IPS-18c (cell line): ENCODE results near the gene EFNB3.

ENCODE experiments used
- H3K4me3 ChIP-seq: 2 replicates; pipeline ENCODE4 v1.7.0; 2013; ENCODE audit warnings: low read depth, mild to moderate bottlenecking, low read length, moderate library complexity; ENCODE audit not compliant: insufficient read depth
- H3K9me3 ChIP-seq: one replicate; pipeline ENCODE4 v1.6.1; 2013; ENCODE audit warnings: mild to moderate bottlenecking, low read length, moderate library complexity; ENCODE audit not compliant: control insufficient read depth, insufficient read depth

Gene EFNB3

DNA sequence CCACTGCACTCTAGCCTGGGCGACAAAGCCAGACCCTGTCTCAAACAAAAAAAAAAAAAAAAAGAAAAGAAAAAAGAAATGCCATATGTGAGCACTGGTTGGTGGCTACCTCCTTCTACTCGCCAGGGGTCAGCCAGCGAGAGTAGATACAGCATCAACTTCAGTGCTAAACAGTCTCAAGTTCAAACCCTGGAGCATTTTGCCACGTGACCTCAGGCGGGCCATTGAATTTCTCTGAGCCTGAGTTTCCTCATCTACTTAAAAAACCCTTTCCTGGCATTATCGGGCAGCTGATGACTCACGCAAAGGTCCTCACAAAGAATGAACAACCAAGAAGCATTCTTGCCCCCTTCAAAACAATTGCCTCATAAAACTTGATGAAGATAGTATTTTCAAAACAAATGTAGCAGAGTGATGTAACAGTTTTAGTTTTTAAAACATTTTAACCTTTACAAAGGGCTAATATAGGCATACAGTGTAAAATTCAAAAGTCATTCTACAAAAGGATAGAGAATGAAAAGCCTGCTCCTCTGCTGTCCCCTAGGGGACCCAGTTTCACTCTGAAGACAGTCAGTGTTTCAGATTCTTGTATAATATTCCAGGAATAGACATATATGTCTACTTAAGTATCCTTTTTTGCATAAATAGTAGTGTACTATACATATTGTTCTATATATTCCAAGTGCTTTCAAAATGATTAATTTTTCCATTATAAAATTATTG is 40.9 kb downstream of the EFNB3 start:
- no peak overlapping the region for H3K4me3 ChIP-seq

DNA sequence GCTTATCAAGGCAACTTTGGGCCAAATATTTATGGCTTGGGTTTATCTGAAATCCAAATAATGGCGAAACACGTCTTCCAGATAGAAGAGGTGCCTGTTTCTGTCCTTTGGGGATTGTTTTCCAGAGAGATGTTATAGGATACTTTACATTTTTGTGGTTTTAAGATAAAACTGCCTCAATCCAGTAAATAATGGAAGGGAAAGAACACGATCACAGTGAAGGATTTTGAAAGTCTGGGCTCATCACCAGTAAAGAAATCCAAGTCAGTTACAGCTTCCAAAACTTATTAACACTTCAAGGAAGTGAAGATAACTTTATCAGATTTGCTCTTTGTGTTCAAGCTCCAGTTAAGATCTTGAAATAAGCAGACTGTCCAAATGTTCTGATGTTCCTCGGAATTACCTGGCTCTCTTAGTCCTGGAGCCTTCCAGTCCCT is 42.7 kb downstream of the EFNB3 start:
- Histone ChIP-seq H3K4me3 (no peak overlapping the region), H3K9me3 (no peaks in the 10 kb centered on the region)

More for the DNA sequence above, 40.9 kb downstream of the EFNB3 start:
- H3K9me3 ChIP-seq: no peaks in the 10 kb centered on the region

DNA sequence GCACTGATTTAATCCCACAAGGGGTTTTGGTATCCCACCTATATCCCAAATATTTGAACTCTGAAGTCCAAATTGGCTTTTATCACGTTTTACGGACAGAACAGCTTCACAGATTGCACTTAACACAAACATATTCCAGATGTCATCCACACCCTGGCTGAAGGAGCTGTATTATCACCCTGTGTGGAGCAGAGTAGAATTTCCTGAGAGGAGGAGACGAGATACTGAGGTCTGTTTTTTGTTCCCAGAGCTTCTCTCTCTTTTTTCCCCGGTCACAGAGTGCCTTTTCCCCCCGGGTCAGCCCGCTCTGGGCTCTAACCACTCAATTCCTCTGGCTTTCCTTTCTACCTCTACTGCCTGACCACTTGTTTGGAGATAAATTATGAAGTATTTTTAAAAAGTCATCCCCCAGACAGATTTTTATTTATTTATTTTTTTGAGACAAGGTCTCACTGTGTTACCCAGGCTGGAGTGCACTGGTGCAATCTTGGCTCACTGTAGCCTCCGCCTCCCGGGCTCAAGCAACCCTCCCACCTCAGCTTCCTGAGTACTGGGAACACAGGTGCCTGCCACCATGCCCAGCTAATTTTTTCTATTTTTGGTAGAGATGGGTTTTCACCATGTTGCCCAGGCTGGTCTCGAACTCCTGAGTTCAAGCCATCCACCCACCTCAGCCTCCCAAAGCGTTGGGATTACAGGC is 43.2 kb downstream of the EFNB3 start:
- H3K4me3 ChIP-seq: no peak overlapping the region
- no peaks in the 10 kb centered on the region for H3K9me3 ChIP-seq

DNA sequence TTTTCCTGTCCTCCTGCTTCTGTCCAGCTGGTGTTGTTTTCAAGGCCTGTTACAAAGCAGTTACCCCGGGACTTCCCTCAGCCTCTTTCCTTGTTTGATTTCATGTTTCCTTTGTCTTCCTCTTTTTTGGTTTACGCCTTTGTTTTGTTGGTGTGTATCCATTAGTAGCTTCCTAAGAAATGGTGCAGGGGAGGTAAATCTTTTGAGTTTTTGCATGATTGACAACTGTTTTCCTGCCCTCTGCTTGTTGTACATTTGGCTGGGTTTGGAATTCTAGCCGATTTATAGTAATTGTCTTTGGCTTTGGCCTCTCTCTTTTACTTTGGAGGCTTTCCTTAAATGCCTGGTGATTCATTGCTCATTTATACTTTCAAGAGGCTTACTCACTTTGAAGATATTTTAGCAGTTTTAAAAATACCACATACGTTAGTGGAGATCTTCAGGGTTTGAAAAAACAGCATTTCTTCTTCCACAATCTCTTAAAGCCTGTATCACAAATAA is 45.4 kb downstream of the EFNB3 start:
- Histone ChIP-seq H3K9me3 (no peaks in the 10 kb centered on the region), H3K4me3 (no peak overlapping the region)

DNA sequence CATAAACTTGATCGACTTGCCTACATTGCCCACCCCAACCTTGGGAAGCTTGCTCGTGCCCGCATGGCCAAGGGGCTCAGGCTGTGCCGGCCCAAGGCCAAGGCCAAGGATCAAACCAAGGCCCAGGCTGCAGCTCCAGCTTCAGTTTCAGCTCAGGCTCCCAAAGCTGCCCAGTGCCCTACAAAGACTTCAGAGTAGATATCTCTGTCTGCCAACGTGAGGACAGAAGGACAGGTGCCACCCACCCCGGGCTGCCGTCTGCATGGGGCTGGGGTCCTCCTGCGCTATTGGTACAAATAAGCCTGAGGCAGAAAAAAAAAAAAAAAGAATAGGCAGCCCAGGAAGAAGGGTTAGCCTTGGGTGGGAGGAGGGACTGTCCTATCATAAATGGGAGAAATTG is 49.7 kb downstream of the EFNB3 start:
- H3K9me3 ChIP-seq: no peaks in the 10 kb centered on the region

DNA sequence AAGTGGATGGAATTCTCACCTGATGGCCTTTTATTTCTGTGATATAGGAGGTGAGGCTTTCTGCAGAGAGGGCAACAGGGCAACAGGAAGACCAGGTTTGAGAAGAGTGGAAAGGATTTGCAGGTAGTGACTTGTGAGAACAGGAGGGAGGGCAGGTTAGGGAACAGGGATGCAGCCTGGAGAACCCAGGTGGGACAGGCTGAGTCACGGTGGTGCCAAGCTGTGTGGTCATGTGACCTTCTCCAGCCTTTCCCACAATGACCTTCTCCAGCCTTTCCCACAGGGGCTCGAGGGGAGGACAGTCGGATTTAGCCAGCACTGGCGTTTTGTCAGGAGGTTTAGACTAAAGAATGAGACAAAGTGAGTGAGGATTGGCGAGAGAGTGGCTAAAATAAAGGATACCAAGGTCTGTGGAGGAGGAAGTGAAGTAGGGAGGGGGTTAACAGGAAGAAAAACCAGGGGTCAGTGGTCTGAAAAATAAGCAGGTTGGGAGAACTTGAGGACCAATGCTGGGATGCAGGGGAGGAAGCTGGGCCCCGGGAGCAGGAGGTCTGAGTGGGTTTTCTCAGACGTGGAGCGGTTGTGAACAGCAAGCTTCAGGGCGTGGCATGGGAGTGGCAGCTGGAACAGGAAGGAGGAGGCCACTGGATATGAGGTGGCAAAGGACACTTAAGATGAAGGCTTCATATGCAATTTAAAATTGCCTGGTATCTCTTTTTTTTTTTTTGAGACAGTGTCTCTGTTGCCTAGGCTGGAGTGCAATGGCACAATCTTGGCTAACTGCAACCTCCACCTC is 50.3 kb downstream of the EFNB3 start:
- H3K4me3 ChIP-seq: no peak overlapping the region
- H3K9me3 ChIP-seq: no peaks in the 10 kb centered on the region

More for the DNA sequence above, 49.7 kb downstream of the EFNB3 start:
- H3K4me3 ChIP-seq: no peak overlapping the region

DNA sequence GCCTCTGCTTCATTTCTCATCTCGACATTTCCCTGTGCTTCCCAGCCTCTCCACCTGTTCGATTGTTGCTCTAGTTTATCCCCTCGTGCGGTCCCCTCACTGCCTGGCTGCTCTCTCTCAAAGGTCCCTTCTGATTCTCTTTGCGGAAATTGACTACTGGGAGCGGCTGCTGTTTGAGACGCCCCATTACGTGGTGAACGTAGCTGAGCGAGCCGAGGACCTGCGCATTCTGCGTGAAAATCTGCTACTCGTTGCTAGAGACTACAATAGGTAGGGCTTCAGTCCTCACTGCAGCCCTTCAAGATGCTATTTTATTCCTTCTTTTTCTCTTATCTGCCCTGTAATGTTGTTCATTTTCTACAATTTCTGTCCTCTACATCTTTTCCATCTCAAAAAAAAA is 52.0 kb downstream of the EFNB3 start:
- H3K4me3 ChIP-seq: no peak overlapping the region

More for the DNA sequence above, 52.0 kb downstream of the EFNB3 start:
- H3K9me3 ChIP-seq: no peaks in the 10 kb centered on the region
